Activated naive CD4-positive, alpha-beta T cell treated with anti-CD3 and anti-CD28 coated beads, Interleukin-2, amount 50 U/mL, for 72 hours (primary cell): ENCODE measurements around the gene C11orf21. TPM values are rescaled to one million over a fixed set of nuclear protein-coding genes. Genes with fewer than 3 reads are reported as not detected.
A peak's percentile ranks its signal among the peaks of the same experiment; 100 is the strongest.

ENCODE experiments used
- ATAC-seq, 2 donors: fragments of 150-1000 bp; cut with Tn5 transposase; 2 replicates each; pipeline ENCODE4 v1.10.0; 2021; ENCODE audit warnings: mild to moderate bottlenecking in 2 of 2, moderate library complexity in 2 of 2
- DNase-seq, 2 donors: peaks; one replicate each; pipeline ENCODE4 v3.0.0; 2021 to 2022; ENCODE audit warnings: low spot score in 2 of 2
- H3K27ac Mint-ChIP-seq, 2 donors: one replicate each; pipeline ENCODE4 v1.8.0; 2022; ENCODE audit warnings: mild to moderate bottlenecking in 2 of 2, mixed read lengths in 2 of 2
- H3K36me3 Mint-ChIP-seq, 2 donors: one replicate each; pipeline ENCODE4 v1.8.0; 2022; ENCODE audit warnings: mixed read lengths in 2 of 2
- H3K9me3 Mint-ChIP-seq, 2 donors: one replicate each; pipeline ENCODE4 v1.8.0; 2022; ENCODE audit warnings: mixed read lengths in 2 of 2
- total RNA-seq, 2 donors: library from RNA; stranded (reverse); gene quantifications; one replicate each; pipeline ENCODE4 v1.2.3, GENCODE V29; 2022

C11orf21 gene
- total RNA-seq, 2 donors from 2014 or later: 7.8 to 10.2 TPM

- DNase-seq: no peak
- Mint-ChIP-seq H3K9me3 (no peaks in the 10 kb centered on the region), H3K27ac (no peak overlapping the region), H3K36me3 (no peaks in the 10 kb centered on the region)
- no peak for ATAC-seq
These were observed 37.9 kb downstream of the C11orf21 start for GRCh38 chr11:2263724-2264360.

DNA sequence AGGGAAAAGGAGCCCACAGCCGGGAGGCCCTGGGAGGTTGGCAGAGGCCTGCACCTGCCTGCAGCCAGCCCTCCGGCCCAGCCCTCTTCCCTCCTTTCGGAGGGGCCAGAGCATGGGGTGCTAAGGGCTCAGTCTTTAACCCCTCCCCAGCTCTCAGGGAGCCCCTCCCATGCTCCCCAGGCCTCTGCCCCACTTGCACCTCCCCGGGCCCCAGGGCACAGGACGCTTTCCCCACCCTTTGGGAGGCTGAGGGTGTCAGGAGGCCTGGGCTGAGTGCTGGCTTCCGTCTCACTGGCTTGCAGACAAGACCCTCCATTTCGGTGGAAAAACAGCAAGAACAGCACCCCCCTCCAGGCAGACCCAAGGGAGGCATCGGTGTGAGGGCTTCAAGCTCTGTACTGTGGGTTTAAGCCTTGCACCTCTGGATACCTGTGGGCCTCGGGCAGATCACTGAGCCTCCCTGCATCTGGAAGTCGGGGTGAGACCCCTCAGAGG is 38.6 kb downstream of the C11orf21 start:
- no peak for ATAC-seq
- Mint-ChIP-seq H3K9me3 (no peaks in the 10 kb centered on the region), H3K36me3 (no peaks in the 10 kb centered on the region), H3K27ac (no peak overlapping the region)
- DNase-seq: no peak

DNA sequence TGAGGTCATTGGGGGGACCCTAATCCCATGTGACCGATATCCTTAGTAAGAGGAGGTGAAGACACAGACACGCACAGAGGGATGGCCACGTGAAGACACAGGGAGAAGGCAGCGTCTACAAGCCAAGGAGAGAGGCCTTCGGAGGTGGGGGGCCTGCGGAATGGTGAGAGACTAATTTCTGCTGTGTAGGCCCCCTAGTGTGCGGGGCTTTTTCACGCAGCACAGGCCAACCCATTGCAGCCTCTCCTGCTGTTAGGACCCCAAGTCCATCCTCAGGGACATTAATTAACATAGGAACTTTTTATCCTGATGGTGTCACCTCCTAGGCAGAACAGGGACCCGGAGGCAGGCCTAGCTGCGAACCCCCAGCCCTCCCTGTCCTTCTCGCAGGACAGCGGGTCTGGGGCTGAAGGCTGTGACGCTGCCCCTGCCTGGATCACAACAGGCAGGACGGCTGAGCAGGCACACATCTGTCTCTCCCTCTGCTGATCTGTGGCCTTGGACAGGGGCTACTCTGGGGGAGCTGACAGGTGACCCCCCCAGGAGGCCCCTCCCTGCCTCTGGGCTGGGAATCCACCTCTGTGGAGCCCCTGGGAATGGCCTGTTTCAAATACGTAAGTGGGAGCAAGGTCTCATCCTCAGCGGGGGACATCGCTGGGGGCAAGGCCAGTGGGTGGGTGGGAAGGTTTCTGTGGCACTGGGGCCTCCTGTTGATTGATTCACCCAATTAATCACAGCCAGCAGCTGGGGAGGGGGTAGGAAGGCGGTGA is 39.2 kb downstream of the C11orf21 start:
- no peaks in the 10 kb centered on the region for H3K9me3 Mint-ChIP-seq
- H3K36me3 Mint-ChIP-seq: no peaks in the 10 kb centered on the region
- H3K27ac Mint-ChIP-seq: no peak overlapping the region
- DNase-seq (no peak), ATAC-seq (no peak)

GRCh38 chr11:2261436-2262230 is 40.1 kb downstream of the C11orf21 start:
- Mint-ChIP-seq H3K36me3 (no peaks in the 10 kb centered on the region), H3K27ac (no peak overlapping the region), H3K9me3 (no peaks in the 10 kb centered on the region)
- DNase-seq (no peak), ATAC-seq (no peak)

- Mint-ChIP-seq H3K36me3 (no peaks in the 10 kb centered on the region), H3K9me3 (no peaks in the 10 kb centered on the region), H3K27ac (no peak overlapping the region)
- ATAC-seq: no peak
- peak in 1 of 2 donors; percentile 51 for DNase-seq
These were observed 41.0 kb downstream of the C11orf21 start for GRCh38 chr11:2260491-2261364.

- DNase-seq (peak in 1 of 2 donors; percentile 47), ATAC-seq (no peak)
- no peaks in the 10 kb centered on the region for H3K9me3 Mint-ChIP-seq
- no peak overlapping the region for H3K27ac Mint-ChIP-seq
- H3K36me3 Mint-ChIP-seq: no peaks in the 10 kb centered on the region
These were observed 41.7 kb downstream of the C11orf21 start for GRCh38 chr11:2259897-2260451.

DNA sequence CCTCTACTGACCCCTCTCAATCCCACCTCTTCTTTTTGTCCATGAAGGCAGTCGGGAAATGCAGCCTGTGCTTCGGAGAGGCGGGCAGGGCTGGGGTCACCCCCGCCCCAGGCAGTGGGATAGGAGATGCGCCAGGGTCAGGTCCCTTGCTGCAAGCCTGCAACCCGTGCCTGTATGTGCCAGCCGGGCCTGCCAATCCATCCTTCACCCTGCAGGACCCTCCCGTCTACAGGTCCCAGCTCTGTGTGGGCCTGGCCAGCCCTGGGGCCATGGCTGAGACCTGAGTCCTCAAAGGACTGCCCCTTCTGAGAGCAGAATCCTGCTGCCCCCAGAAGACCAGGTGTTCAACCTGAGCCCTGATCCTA is 42.3 kb downstream of the C11orf21 start:
- peak in 1 of 2 donors; percentile 50 for DNase-seq
- no peak for ATAC-seq
- Mint-ChIP-seq H3K36me3 (no peaks in the 10 kb centered on the region), H3K27ac (no peak overlapping the region), H3K9me3 (no peaks in the 10 kb centered on the region)

DNA sequence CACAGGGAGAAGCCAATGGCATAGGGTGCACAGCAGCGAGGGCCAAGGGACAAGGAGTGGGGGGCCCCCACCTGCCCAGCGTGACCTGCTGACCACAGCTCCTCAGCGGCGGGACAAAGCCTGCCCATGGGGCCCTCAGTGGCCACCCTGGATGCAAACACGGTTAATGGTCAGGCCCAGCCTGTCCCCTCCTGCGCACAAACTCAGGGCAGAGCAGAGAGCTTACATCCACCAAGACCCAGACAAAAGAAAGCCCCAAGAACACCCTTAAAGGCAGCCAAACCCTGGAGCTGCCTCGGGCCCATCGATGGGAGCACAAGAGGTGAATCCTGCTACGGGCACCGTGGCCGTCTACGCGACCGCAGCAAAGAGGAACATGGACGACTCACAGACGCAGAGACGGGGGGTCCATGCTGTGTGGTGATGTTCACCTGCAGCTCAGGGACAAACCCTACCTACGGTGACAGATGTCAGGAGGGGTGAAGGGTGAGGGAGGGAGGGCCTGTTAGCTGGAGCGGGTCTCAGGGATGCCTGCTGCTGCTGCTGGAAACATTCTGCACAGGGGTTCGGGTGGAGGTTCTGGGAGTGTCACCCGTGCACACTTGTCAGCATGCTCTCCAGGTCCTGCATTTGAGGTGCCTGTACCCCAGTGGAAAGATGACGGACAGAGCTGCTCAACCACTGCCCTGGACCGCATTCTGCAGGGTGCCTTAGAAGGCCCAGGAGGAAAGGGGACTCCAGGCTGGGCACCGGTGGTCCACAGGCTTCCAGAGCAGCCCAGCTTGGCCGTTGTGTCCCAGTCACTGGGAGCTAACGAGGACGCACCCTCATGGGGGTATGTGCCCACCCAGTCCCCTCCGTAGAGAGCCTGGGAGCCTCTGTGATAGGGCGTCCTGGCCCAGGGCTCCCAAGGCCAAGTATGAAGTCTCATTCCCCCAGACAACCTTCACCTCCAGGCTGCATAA is 42.9 kb downstream of the C11orf21 start:
- Mint-ChIP-seq H3K36me3 (no peaks in the 10 kb centered on the region), H3K27ac (no peak overlapping the region), H3K9me3 (no peaks in the 10 kb centered on the region)
- DNase-seq (peak in 1 of 2 donors; percentile 42), ATAC-seq (no peak)

DNA sequence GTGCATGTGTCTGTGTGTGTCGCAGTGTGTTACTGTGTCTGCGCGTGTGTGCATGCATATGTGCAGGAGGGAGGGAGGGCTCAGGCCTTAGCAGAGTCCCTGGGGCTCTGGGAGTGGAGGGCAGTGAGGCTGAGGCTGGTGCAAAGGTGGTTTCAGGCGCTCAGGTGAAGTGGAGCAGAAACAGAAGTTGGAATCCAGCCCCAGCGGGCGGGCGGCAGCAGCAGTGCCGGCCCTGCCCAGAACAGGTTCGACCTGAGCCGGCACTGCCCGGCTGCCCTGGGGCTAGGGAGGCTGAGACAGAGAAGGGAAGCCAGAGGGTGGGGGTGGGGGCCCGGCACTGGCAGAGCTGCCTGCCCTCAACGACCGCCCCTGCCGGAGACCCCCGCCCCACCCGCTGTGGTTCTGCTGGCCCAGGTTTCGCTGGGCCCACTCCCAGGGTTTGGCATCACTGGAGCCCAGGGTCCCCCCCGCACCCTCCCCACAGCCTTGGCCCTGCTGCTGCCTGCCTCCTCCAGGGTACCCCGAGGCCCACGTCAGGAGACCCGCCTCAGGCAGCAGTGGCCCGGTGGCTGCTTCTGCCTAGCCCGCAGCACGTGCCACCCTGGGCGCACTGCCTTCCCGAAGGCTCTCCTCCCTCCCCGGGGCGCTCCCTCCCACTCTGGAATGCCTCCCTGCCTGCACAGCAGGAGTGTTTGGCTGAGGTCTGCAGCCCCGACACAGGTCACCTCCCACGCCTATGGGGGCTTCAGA is 44.6 kb downstream of the C11orf21 start:
- ATAC-seq: no peak
- peak in 1 of 2 donors; percentile 46 for DNase-seq
- Mint-ChIP-seq H3K36me3 (no peaks in the 10 kb centered on the region), H3K9me3 (no peaks in the 10 kb centered on the region), H3K27ac (no peak overlapping the region)

GRCh38 chr11:2256293-2256913 is 45.3 kb downstream of the C11orf21 start:
- ATAC-seq: no peak
- H3K36me3 Mint-ChIP-seq: no peaks in the 10 kb centered on the region
- peak in 1 of 2 donors; percentile 33 for DNase-seq
- H3K27ac Mint-ChIP-seq: no peak overlapping the region
- no peaks in the 10 kb centered on the region for H3K9me3 Mint-ChIP-seq

GRCh38 chr11:2252018-2252417 is 49.7 kb downstream of the C11orf21 start:
- ATAC-seq (no peak), DNase-seq (no peak)

DNA sequence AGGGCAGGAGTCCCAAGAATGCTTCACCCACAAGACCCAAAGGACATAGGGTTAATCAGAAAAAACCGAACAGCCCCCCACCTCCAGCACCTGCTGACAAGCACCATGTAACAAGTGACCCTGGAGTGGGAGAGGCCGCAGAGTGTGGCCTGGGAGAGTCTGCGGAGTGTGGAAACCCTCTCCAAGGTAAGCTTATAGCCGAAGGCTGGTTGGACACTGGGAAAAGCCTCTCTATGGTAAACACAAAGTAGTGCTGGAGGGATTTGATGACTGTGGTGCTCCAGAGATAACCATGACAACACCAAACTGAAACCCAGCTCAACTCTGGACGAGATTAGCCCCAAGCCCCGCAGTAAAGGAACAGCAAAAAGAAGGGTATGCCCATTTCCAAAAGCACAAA is 50.6 kb downstream of the C11orf21 start:
- DNase-seq: no peak
- H3K27ac Mint-ChIP-seq: no peak overlapping the region
- no peaks in the 10 kb centered on the region for H3K36me3 Mint-ChIP-seq
- no peaks in the 10 kb centered on the region for H3K9me3 Mint-ChIP-seq
- no peak for ATAC-seq

More at GRCh38 chr11:2252018-2252417, 49.7 kb downstream of the C11orf21 start:
- Mint-ChIP-seq H3K9me3 (no peaks in the 10 kb centered on the region), H3K27ac (no peak overlapping the region), H3K36me3 (no peaks in the 10 kb centered on the region)

- Mint-ChIP-seq H3K36me3 (no peaks in the 10 kb centered on the region), H3K27ac (no peak overlapping the region), H3K9me3 (no peaks in the 10 kb centered on the region)
- ATAC-seq (no peak), DNase-seq (no peak)
These were observed 51.2 kb downstream of the C11orf21 start for GRCh38 chr11:2250485-2250884.

DNA sequence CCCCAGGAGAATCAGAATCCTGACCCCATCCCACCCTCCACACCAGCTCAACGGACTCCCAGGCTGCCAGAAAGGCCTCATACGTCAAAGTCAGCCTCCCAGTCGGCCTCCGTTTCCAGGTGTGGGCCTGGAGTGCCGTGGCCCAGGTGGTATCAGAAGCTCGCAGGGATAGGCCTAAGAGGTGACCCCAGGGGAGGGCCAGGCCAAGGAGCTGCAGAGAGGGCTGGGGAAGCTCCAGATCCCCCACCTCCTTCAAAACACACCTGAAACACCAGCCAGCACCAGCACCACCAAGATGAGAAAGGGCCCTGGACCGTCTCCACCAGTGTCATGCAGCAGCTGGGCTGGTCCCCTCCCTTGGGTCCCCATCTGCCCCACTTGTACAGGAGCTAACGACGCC is 51.7 kb downstream of the C11orf21 start:
- no peaks in the 10 kb centered on the region for H3K9me3 Mint-ChIP-seq
- no peak overlapping the region for H3K27ac Mint-ChIP-seq
- DNase-seq: peak in 1 of 2 donors; percentile 18
- no peak for ATAC-seq
- H3K36me3 Mint-ChIP-seq: no peaks in the 10 kb centered on the region
